ENCODE measurements around the gene EIF2B2.

GRCh38 chr14:74963705-74964271, 38.9 kb upstream of the EIF2B2 start:
- TF ChIP-seq MAX (CRISPR knock-in tag; IDR thresholded peaks at IDR 0.05) (no peak), ZNF766 (CRISPR knock-in tag; conservative IDR thresholded peaks at IDR 0.05) (no peak)
